Stimulated activated naive B cell treated with anti-CD40 and anti-IgM and Interleukin-4, amounts not matched to agents 10 μg/mL and 1 μg/mL and 100 μg/mL, for 72 hours (primary cell): ENCODE results near the gene EVA1C.
"Not testable (repeated sequence)": the region's sequence is repeated elsewhere in the genome, so short reads cannot be mapped to it uniquely, and the experiment has no call there.

ENCODE experiments used
- ATAC-seq, 2 donors: fragments of 150-1000 bp; cut with Tn5 transposase; replicated peaks; 2 replicates each; pipeline ENCODE4 v1.10.0; 2021; ENCODE audit warnings: moderate library complexity in 1 of 2
- DNase-seq: peaks from one replicate; pipeline ENCODE4 v3.0.0; 2021
- H3K27ac Mint-ChIP-seq: one replicate; pipeline ENCODE4 v1.8.0; 2022; ENCODE audit warnings: mild to moderate bottlenecking, mixed read lengths
- H3K27me3 Mint-ChIP-seq, 2 donors: one replicate each; pipeline ENCODE4 v1.8.0; 2022; ENCODE audit warnings: mixed read lengths in 2 of 2
- H3K36me3 Mint-ChIP-seq, 2 donors: one replicate each; pipeline ENCODE4 v1.8.0; 2022; ENCODE audit warnings: mixed read lengths in 2 of 2, mild to moderate bottlenecking in 1 of 2
- H3K4me1 Mint-ChIP-seq, 2 donors: one replicate each; pipeline ENCODE4 v1.8.0; 2022; ENCODE audit warnings: mixed read lengths in 2 of 2, mild to moderate bottlenecking in 1 of 2
- H3K4me3 Mint-ChIP-seq, 2 donors: one replicate each; pipeline ENCODE4 v1.8.0; 2022; ENCODE audit warnings: mild to moderate bottlenecking in 2 of 2, mixed read lengths in 2 of 2, moderate library complexity in 1 of 2
- H3K9me3 Mint-ChIP-seq, 2 donors: one replicate each; pipeline ENCODE4 v1.8.0; 2022; ENCODE audit warnings: mixed read lengths in 2 of 2, mild to moderate bottlenecking in 1 of 2

The EVA1C gene

DNA sequence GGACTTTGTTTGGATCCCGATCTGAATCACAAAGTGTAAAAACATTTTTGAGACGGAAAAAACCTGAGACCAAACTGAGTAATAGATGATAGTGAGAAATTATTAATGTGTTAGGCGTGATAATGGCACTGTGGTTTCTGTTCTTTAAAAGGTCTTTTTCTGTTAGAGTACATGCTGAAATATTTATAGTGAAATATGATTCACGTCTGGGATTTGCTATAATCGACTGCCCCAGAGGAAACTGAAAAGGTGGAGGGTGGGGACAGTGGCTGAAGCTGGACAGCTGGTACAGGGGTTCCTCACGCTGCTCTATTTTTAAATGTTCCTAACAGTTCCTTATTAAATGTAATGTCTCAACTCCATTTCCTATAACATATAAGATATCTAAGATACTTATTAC is 30.9 kb upstream of the EVA1C start:
- ATAC-seq: no peak
- H3K36me3 Mint-ChIP-seq: peaks cover 55 to 72% of the 10 kb centered on the region in 2 donors
- DNase-seq: no peak
- H3K4me1 Mint-ChIP-seq: peaks cover 15 to 25% of the 10 kb centered on the region in 2 donors
- H3K27ac Mint-ChIP-seq: no peak overlapping the region
- H3K4me3 Mint-ChIP-seq: no peak overlapping the region
- no peaks in the 10 kb centered on the region for H3K27me3 Mint-ChIP-seq
- no peaks in the 10 kb centered on the region for H3K9me3 Mint-ChIP-seq

DNA sequence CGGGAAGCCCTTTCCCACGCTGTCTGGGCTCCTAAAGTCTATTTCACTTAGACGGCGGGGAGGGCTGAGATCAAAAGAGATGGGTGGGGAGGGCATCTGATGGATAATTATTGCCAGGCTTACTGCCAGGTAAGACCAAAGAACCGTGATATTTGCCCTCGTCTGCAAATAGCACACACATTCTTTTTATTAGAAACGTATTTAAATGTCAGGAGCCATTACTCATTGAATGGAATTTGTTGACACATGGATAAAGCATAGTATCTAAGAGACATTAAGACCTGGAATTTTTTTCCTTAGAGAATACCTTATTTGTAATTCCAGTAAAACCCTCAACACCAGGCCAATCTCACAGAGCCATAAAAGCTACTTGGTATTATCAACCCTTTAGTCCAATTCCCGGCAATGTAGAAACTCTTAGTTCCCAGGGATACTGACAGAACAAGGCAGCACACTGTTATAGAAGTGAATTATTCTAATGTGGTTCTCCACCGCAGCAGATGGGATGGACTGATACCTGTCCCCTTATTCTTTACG is 30.3 kb upstream of the EVA1C start:
- no peak for ATAC-seq
- Mint-ChIP-seq H3K27ac (no peak overlapping the region), H3K9me3 (no peaks in the 10 kb centered on the region), H3K4me1 (peaks cover 15 to 29% of the 10 kb centered on the region in 2 donors), H3K27me3 (no peaks in the 10 kb centered on the region), H3K36me3 (peaks cover 50 to 72% of the 10 kb centered on the region in 2 donors), H3K4me3 (no peak overlapping the region)
- DNase-seq: no peak

DNA sequence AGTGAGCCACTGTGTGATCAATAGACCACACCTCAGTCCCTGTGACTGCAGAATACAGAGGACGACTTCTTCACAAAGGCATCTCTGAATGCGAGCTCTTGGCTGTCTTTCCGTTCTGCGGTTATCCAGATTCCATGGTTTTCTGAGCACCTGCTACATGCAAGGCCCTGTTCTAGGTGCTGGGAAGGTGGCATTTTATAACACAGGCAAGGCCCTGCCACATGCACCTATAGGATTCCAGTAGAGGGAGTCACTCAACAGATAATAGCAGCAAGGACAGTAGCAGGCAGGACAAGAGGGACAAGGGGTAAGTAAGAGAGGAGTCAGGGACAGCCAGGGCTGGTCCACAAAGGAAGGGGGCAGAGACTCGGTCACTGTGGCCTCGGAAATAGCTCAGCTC is 28.7 kb upstream of the EVA1C start:
- H3K4me3 Mint-ChIP-seq: no peak overlapping the region
- no peak overlapping the region for H3K27ac Mint-ChIP-seq
- H3K27me3 Mint-ChIP-seq: no peaks in the 10 kb centered on the region
- ATAC-seq: no peak
- H3K4me1 Mint-ChIP-seq: peaks cover 20 to 46% of the 10 kb centered on the region in 2 donors
- H3K36me3 Mint-ChIP-seq: peaks cover 43 to 72% of the 10 kb centered on the region in 2 donors
- no peak for DNase-seq
- H3K9me3 Mint-ChIP-seq: no peaks in the 10 kb centered on the region

DNA sequence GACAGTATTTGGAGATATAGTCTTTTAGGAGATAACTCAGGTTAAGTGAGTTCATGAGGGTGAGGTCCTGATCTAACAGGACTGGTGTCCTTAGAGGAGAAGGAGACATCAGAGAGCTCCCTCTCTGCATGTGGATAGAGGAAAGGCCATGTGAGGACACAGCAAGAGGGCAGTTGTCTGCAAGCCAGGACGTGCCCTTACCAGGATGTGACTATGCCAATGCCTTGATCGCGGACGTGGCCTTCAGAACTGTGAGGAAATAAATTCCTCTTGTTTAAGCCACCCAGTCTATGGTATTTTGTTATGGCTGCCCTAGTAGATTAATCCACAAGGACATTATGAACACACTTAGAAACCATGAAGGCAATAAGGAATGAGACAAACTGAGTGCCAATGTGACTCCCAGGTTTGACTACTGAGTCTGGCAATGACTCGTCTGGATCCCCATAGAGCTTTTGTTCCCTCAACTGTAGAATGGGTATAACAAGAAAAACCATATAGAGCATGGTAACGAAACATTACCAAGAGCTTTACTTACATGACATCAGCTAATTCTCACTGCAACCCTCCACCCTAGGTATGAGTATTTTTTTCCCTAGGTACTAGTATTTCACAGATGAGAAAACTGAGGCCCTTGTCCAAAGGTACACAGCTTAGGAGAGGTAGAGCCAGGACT is 26.2 kb upstream of the EVA1C start:
- peaks cover 29 to 52% of the 10 kb centered on the region in 2 donors for H3K4me1 Mint-ChIP-seq
- H3K9me3 Mint-ChIP-seq: no peaks in the 10 kb centered on the region
- H3K27me3 Mint-ChIP-seq: no peaks in the 10 kb centered on the region
- DNase-seq: no peak
- ATAC-seq: no peak
- H3K4me3 Mint-ChIP-seq: no peak overlapping the region
- no peak overlapping the region for H3K27ac Mint-ChIP-seq
- peaks cover 44 to 68% of the 10 kb centered on the region in 2 donors for H3K36me3 Mint-ChIP-seq

DNA sequence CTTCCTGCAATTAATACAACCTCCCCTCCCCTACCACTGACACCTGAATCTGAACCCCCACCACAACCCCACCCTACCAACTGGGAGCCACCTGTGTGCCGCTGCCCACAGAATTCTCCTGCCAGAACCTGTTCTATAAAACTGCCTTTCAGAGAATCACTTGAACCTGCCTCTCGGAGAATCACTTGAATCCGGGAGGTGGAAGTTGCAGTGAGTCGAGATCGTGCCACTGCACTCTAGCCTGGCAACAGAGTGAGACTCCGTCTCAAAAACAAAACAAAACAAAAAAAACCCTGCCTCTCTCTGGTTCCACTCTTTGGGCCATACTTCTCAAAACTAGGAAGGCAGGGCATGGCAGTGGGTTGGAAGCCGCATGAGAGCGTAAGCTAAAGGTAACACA is 25.4 kb upstream of the EVA1C start:
- H3K4me3 Mint-ChIP-seq: no peak overlapping the region
- peaks cover 33 to 60% of the 10 kb centered on the region in 2 donors for H3K4me1 Mint-ChIP-seq
- H3K27me3 Mint-ChIP-seq: no peaks in the 10 kb centered on the region
- DNase-seq: no peak
- no peak for ATAC-seq
- H3K9me3 Mint-ChIP-seq: no peaks in the 10 kb centered on the region
- peak overlapping the region; percentile 27 for H3K27ac Mint-ChIP-seq
- H3K36me3 Mint-ChIP-seq: peaks cover 46 to 70% of the 10 kb centered on the region in 2 donors

DNA sequence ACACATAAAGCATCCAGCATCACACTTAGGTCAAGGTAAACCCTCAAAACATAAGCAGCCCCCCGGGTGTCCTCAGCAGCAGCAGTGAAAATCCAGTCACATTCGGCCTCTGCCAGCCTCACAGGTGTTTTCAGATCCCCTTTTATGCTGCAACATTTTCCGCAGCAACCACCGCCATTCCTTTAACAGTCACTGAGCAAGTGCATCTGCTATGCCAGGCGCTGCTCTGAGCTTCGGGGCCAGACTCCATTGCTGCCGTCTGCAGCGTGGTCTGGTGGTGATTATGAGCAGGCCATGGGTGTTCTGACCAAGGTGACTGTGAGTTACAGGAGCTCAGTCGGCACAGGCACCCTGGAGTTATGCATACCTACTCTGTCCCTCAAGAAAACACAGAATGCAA is 24.2 kb upstream of the EVA1C start:
- Mint-ChIP-seq H3K9me3 (no peaks in the 10 kb centered on the region), H3K27me3 (no peaks in the 10 kb centered on the region), H3K27ac (no peak overlapping the region), H3K4me1 (peaks cover 33 to 62% of the 10 kb centered on the region in 2 donors), H3K36me3 (peaks cover 39 to 60% of the 10 kb centered on the region in 2 donors), H3K4me3 (no peak overlapping the region)
- DNase-seq: no peak
- no peak for ATAC-seq

DNA sequence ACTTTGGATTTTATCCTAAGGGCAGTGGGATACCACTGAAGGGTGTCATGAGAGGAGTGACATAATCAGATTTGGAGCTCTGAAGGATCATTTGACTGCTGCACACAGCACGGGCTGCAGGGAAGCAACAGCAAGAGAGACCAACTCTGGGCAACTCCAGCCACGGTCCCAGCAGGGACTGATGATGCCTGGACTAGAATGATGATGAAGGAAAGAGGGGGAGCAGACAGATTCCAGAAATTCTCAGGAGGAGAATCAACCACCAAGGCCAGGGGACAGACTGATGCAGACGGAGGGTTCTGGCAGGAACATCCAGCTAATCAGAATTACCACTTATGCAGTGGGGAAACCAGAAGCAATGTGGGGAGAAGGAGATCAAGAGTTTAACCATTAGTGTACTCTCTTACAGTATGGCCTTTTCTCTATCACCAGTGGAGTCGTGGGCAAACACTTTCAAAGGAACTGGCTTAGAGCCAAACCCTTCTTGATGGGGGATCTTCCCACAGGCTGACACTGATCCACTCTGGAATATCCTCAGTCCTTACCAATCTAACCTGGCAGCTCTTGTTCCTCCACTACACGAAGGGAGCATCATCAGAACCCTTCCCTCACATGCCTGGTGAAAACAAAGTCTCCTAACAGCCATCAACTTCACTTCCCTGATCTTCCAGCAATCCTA is 23.0 kb upstream of the EVA1C start:
- Mint-ChIP-seq H3K27ac (peak overlapping the region; percentile 56), H3K36me3 (peaks cover 33 to 51% of the 10 kb centered on the region in 2 donors), H3K4me3 (peak overlapping the region in 1 of 2 donors; percentile 3), H3K4me1 (peaks cover 40 to 72% of the 10 kb centered on the region in 2 donors), H3K9me3 (peaks cover 2 to 3% of the 10 kb centered on the region in 2 donors), H3K27me3 (no peaks in the 10 kb centered on the region)
- DNase-seq (no peak), ATAC-seq (no peak)

DNA sequence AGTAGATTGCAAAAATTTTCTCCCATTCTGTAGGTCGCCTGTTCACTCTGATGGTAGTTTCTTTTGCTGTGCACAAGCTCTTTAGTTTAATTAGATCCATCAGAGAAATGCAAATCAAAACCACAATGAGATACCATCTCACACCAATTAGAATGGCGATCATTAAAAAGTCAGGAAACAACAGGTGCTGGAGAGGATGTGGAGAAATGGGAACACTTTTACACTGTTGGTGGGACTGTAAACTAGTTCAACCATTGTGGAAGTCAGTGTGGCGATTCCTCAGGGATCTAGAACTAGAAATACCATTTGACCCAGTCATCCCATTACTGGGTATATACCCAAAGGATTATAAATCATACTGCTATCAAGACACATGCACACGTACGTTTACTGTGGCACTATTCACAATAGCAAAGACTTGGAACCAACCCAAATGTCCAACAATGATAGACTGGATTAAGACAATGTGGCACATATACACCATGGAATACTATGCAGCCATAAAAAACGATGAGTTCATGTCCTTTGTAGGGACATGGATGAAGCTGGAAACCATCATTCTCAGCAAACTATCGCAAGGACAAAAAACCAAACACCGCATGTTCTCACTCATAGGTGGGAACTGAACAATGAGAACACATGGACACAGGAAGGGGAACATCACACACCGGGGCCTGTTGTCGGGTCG is 21.8 kb upstream of the EVA1C start:
- H3K4me3 Mint-ChIP-seq: not testable (repeated sequence)

DNA sequence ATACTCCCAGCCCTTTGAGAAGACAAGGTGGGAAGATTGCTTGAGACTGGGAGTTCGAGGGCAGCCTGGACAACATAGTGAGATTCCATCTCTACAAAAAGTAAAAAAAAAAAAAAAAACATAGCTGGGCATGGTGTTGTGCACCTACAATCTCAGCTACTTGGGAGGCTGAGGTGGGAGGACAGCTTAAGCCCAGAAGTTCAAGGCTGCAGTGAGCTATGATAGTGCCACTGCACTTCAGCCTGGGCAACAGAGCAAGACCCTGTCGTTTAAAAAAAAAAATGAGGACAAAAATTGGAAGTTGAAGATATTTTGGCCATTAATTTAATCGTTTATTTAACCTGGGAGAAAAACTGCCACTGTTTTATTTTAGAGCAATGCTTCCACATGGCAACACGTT is 20.8 kb upstream of the EVA1C start:
- no peak for ATAC-seq
- Mint-ChIP-seq H3K27ac (no peak overlapping the region), H3K36me3 (peaks cover 22 to 36% of the 10 kb centered on the region in 2 donors), H3K27me3 (peaks cover 0 to 5% of the 10 kb centered on the region in 2 donors), H3K4me1 (peaks cover 32 to 58% of the 10 kb centered on the region in 2 donors), H3K4me3 (peak overlapping the region; percentile 90 to 94), H3K9me3 (peaks cover 2 to 3% of the 10 kb centered on the region in 2 donors)
- no peak for DNase-seq

More for the DNA sequence above, 21.8 kb upstream of the EVA1C start:
- ATAC-seq, DNase-seq, H3K27me3 Mint-ChIP-seq, H3K9me3 Mint-ChIP-seq, H3K27ac Mint-ChIP-seq: not testable (repeated sequence)
- Mint-ChIP-seq H3K36me3 (peaks cover 25 to 39% of the 10 kb centered on the region in 2 donors), H3K4me1 (peaks cover 35 to 67% of the 10 kb centered on the region in 2 donors)

DNA sequence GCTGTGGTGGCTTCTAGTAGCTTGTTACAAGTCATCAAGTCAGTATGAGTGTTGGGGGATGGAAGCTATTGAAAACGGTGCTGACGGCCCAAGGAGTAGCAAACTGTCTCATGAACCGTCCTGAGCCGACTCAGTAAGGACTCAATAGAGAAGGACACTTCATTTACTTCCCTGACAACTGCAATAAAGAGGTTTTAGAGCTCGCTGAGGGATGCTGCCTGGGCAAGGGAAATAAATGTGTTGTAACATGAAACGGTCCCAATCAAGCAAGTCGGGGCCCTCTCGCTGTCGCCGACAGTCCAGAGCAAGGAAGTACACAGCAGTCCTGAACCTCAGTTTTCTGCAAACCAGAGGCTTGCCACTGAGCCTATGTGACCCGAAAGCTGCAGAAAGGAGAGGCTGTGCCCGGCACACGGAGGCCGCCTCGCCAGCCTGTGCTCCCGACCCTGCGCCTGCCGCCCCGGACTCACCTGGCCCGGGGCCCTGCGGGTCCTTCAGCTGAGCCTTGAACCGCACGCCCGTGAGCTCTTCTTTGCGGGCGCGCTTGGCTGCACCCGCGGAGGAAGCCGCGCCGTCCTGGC is 20.1 kb upstream of the EVA1C start:
- Mint-ChIP-seq H3K4me3 (peak overlapping the region; percentile 90 to 94), H3K27ac (no peak overlapping the region), H3K27me3 (peaks cover 0 to 11% of the 10 kb centered on the region in 2 donors), H3K36me3 (peaks cover 22 to 31% of the 10 kb centered on the region in 2 donors), H3K9me3 (peaks cover 2 to 3% of the 10 kb centered on the region in 2 donors), H3K4me1 (peaks cover 31 to 52% of the 10 kb centered on the region in 2 donors)
- no peak for DNase-seq
- peak; percentile 2 to 5 for ATAC-seq

DNA sequence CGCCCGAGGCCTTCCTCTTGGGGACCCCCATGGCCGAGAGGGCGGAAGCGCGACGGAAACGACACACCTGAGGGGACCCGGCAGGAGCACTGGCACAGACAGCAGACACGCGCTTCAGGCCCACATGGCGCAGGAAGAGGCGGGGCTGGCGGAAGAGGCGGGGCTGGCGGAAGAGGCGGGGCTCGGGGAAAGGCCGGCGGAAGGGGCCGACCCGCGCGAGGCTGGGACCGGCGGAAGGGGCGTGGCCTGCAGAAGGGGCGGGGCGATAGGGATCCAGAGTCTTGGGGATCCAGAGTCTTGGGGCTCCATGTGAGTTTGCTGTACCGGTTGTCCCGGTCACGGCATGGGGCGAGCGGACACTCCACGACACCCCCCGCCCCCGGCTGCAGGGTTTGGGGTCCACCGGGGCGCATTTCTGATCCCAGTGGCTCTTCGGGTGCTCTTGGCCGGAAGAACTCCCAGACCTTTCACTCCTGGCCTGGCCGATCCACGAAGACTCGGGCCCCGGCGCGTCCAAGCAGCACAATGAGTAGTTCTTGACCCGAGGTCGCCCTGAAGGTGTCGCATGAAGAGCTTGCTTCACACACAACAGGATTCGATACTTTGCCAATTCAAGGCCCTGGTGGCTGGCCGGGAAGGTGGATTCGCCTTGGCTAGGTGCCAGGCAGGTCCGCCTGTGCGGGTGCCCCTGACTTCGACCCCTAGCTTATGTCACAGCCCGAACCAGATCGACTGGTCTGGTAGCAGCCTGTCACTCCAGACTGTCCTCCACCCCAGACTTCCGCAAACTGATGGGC is 19.4 kb upstream of the EVA1C start, which contains the start of gene URB1:
Gene URB1 (minus strand): TSS at position 133 of the 797 bp plus-strand sequence. CDS start 102 bp downstream, at position 31.
- ATAC-seq (peak; percentile 97), DNase-seq (peak; percentile 87)
- Mint-ChIP-seq H3K27ac (peak within 1 kb of the TSS; percentile 89), H3K4me1 (peaks cover 26 to 45% of the 10 kb centered on the region in 2 donors), H3K27me3 (peaks cover 5 to 17% of the 10 kb centered on the region in 2 donors), H3K9me3 (peaks cover 2 to 3% of the 10 kb centered on the region in 2 donors), H3K4me3 (peak within 1 kb of the TSS; percentile 90 to 94), H3K36me3 (peaks cover 18 to 25% of the 10 kb centered on the region in 2 donors)

DNA sequence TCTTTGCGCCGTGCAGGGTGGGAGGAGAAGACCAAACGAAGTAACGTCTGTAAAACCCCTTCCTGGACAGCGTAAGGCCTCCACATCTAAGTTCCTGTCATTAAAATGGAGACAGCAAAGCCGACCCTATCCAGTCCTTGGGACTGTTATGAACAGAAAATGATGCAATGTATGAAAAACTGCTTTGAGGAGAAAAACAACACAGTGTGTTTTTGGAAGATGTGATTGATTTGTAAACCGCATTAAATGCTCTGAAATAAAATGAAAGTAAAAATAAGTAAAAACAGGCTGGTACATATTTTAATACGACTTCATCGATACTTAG is 18.9 kb upstream of the EVA1C start:
- H3K27ac Mint-ChIP-seq: peak overlapping the region; percentile 89
- H3K4me1 Mint-ChIP-seq: peaks cover 26 to 39% of the 10 kb centered on the region in 2 donors
- H3K9me3 Mint-ChIP-seq: peaks cover 2 to 3% of the 10 kb centered on the region in 2 donors
- H3K4me3 Mint-ChIP-seq: peak overlapping the region; percentile 90 to 94
- peaks cover 10 to 23% of the 10 kb centered on the region in 2 donors for H3K27me3 Mint-ChIP-seq
- ATAC-seq (no peak), DNase-seq (no peak)
- peaks cover 17 to 21% of the 10 kb centered on the region in 2 donors for H3K36me3 Mint-ChIP-seq

DNA sequence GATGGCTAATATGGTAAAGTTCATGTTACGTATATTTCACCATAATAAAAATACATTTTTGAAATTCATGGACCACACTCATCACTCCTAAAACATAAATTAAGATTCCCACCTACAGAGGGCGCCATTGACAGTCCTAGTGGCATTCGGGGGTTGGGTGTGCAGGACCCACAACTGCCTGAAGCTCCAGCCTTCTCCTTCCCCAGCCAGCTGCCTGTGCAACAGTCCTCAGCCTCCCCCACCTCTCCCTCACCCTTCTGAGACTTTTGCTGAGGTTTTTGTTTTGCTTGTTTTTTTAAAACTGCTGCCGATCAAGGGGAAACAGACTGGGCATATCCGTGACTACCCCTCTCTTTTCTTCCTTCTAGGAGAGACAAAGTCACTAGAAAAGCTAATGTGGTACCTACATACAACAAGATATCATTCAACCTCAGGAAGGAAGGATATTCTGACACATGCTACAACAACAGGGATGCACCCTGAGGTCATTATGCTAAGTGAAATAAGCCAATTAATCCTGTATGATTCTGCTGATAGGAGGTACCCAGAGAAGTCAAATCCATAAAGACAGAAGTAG is 9.2 kb upstream of the EVA1C start:
- Mint-ChIP-seq H3K36me3 (no peaks in the 10 kb centered on the region), H3K27ac (no peak overlapping the region), H3K27me3 (peaks cover 25 to 56% of the 10 kb centered on the region in 2 donors), H3K4me1 (peaks cover 0 to 8% of the 10 kb centered on the region in 2 donors), H3K9me3 (no peaks in the 10 kb centered on the region), H3K4me3 (no peak overlapping the region)
- DNase-seq: no peak
- ATAC-seq: peak; percentile 71 to 80
